SK-N-SH (cell line): ENCODE data around the gene SPACA6. TPM values are rescaled to one million over a fixed set of nuclear protein-coding genes. Genes with fewer than 3 reads are reported as not detected.

Experiments
- CTCF ChIA-PET: fragments of 300-600, 350-600 bp; formaldehyde crosslinking; extraction: SDS; loops from one replicate; lab custom pipeline; 2021; lab: Yijun Ruan, JAX
- POLR2A ChIA-PET: fragments of 350-600 bp; sonication (Branson Sonifier 250); formaldehyde crosslinking; extraction: SDS; loops from one replicate; lab custom pipeline; 2020; ENCODE audit warnings: antibody characterized with exemption, inconsistent platforms; lab: Yijun Ruan, JAX
- DNase-seq: peaks from one replicate; pipeline ENCODE4 v3.0.0; 2012
- H2AFZ ChIP-seq: fragments of 200-600 bp; sonication (generic); 2 replicates; pipeline ENCODE4 v1.8.1; 2016; ENCODE audit warnings: antibody characterized with exemption, mild to moderate bottlenecking, low read depth
- H3F3A ChIP-seq: fragments of 200-600 bp; sonication (generic); replicated peaks from 2 replicates; pipeline ENCODE3; 2016; ENCODE audit warnings: antibody characterized with exemption, mild to moderate bottlenecking; ENCODE audit not compliant: insufficient read depth
- H3K27ac ChIP-seq, 2 experiments: fragments of 200-500 bp in 1 of 2; fragments of 200-600 bp in 1 of 2; sonication (Bioruptor generic) in 1 of 2; sonication (generic), shearing (Covaris generic) in 1 of 2; 2 replicates each; pipeline versions ENCODE4 v1.5.1 to v1.6.1; 2014 to 2016; ENCODE audit warnings: low read depth in 2 of 2, inconsistent platforms in 1 of 2, low read length in 1 of 2, mild to moderate bottlenecking in 1 of 2, mixed read lengths in 1 of 2
- H3K27me3 ChIP-seq: fragments of 200-600 bp; sonication (generic), shearing (Covaris generic); 2 replicates; pipeline ENCODE4 v1.6.1; 2016; ENCODE audit warnings: mixed run types; ENCODE audit not compliant: insufficient read depth
- H3K36me3 ChIP-seq, 2 experiments: fragments of 200-500 bp in 1 of 2; fragments of 200-600 bp in 1 of 2; sonication (Bioruptor generic) in 1 of 2; sonication (generic) in 1 of 2; replicated peaks in 1 of 2; 2 replicates each; pipeline versions ENCODE3 to v1.5.1; 2014 to 2016; ENCODE audit warnings: low read length in 1 of 2, mild to moderate bottlenecking in 1 of 2; ENCODE audit not compliant: insufficient read depth in 2 of 2, control insufficient read depth in 1 of 2
- H3K4me1 ChIP-seq, 2 experiments: fragments of 200-500 bp in 1 of 2; fragments of 200-600 bp in 1 of 2; sonication (Bioruptor generic) in 1 of 2; sonication (generic), shearing (Covaris generic) in 1 of 2; 2 replicates each; pipeline versions ENCODE4 v1.5.1 to v1.6.1; 2014 to 2016; ENCODE audit warnings: low read depth in 1 of 2, low read length in 1 of 2, mixed run types in 1 of 2; ENCODE audit not compliant: insufficient read depth in 2 of 2, control insufficient read depth in 1 of 2
- H3K4me2 ChIP-seq: fragments of 200-600 bp; sonication (generic), shearing (Covaris generic); 2 replicates; pipeline ENCODE4 v1.6.1; 2017; ENCODE audit warnings: mixed run types
- H3K4me3 ChIP-seq, 2 experiments: fragments of 200-500 bp in 1 of 2; fragments of 200-600 bp in 1 of 2; sonication (Bioruptor generic) in 1 of 2; sonication (generic), shearing (Covaris generic) in 1 of 2; 2 replicates each; pipeline versions ENCODE4 v1.5.1 to v1.8.1; 2014 to 2016; ENCODE audit warnings: low read depth in 2 of 2, inconsistent platforms in 1 of 2, low read length in 1 of 2, mild to moderate bottlenecking in 1 of 2, mixed read lengths in 1 of 2, moderate library complexity in 1 of 2
- H3K79me2 ChIP-seq: fragments of 200-600 bp; sonication (generic); 2 replicates; pipeline ENCODE4 v1.8.1; 2017; ENCODE audit warnings: mild to moderate bottlenecking; ENCODE audit not compliant: insufficient read depth
- H3K9ac ChIP-seq: fragments of 200-600 bp; sonication (generic); 2 replicates; pipeline ENCODE4 v1.6.1; 2017; ENCODE audit warnings: mixed run types
- H3K9me2 ChIP-seq: fragments of 200-600 bp; sonication (generic); 2 replicates; pipeline ENCODE4 v1.6.1; 2017; ENCODE audit warnings: mixed run types
- H3K9me3 ChIP-seq: fragments of 200-600 bp; sonication (generic); 2 replicates; pipeline ENCODE4 v1.6.1; 2017; ENCODE audit warnings: mixed run types, mild to moderate bottlenecking, moderate library complexity
- H4K20me1 ChIP-seq: fragments of 200-600 bp; sonication (generic); 2 replicates; pipeline ENCODE4 v1.6.1; 2017; ENCODE audit warnings: mild to moderate bottlenecking, mixed run types; ENCODE audit not compliant: insufficient read depth
- CHD2 ChIP-seq: fragments of 150-350 bp; IDR thresholded peaks from 2 replicates; pipeline ENCODE4 v1.6.1; 2018; ENCODE audit warnings: low read length; ENCODE audit not compliant: partially characterized antibody
- ELF1 ChIP-seq: IDR thresholded peaks from 2 replicates; pipeline ENCODE4 v1.4.0; 2012
- FOSL2 ChIP-seq: IDR thresholded peaks from 2 replicates; pipeline ENCODE4 v1.4.0; 2012; ENCODE audit warnings: low read depth, mild to moderate bottlenecking, moderate library complexity, borderline replicate concordance
- FOXJ3 ChIP-seq: sonication (generic); formaldehyde crosslinking; IDR thresholded peaks from 2 replicates; pipeline ENCODE4 v1.5.1; 2020; ENCODE audit warnings: mild to moderate bottlenecking, missing genetic modification reagents
- GATA2 ChIP-seq: sonication (generic); formaldehyde crosslinking; IDR thresholded peaks from 2 replicates; pipeline ENCODE4 v1.5.0; 2020; ENCODE audit warnings: mild to moderate bottlenecking, missing genetic modification reagents
- JUND ChIP-seq: IDR thresholded peaks from 2 replicates; pipeline ENCODE4 v1.4.0; 2012
- MEF2A ChIP-seq: IDR thresholded peaks from 2 replicates; pipeline ENCODE4 v1.4.0; 2012; ENCODE audit warnings: low read depth, borderline replicate concordance
- NFIC ChIP-seq: IDR thresholded peaks from 2 replicates; pipeline ENCODE4 v1.4.0; 2012; ENCODE audit warnings: borderline replicate concordance
- RAD21 ChIP-seq: IDR thresholded peaks from 2 replicates; pipeline ENCODE4 v1.6.1; 2012; ENCODE audit warnings: mild to moderate bottlenecking, low read length
- SIN3A ChIP-seq: IDR thresholded peaks from 2 replicates; pipeline ENCODE4 v1.6.1; 2012; ENCODE audit warnings: low read depth, mild to moderate bottlenecking, low read length, moderate library complexity, borderline replicate concordance
- TAF1 ChIP-seq: IDR thresholded peaks from 2 replicates; pipeline ENCODE4 v1.6.1; 2012; ENCODE audit warnings: low read depth, mild to moderate bottlenecking, low read length, moderate library complexity, borderline replicate concordance
- TCF12 ChIP-seq: IDR thresholded peaks from 2 replicates; pipeline ENCODE4 v1.4.0; 2012
- YY1 ChIP-seq: IDR thresholded peaks from 2 replicates; pipeline ENCODE4 v1.4.0; 2012; ENCODE audit warnings: low read depth, mild to moderate bottlenecking
- WGBS: methylation state at CpG from one replicate; pipeline ENCODE4 v1.1.6; 2017; ENCODE audit warnings: low lambda C conversion rate; 5-methylcytosine and 5-hydroxymethylcytosine counted together
- polyA plus RNA-seq, 3 experiments: library from polyadenylated mRNA; depleted of rRNA; stranded (reverse); fragments of >200 nt; gene quantifications; 2 replicates each; pipeline ENCODE4 v1.2.3, GENCODE V29; 2012
- TF ChIP-seq, protein P1 (sequence below): fragments of 150-350 bp; IDR thresholded peaks from 2 replicates; pipeline ENCODE4 v1.6.1; 2016; ENCODE audit warnings: mild to moderate bottlenecking, low read depth, low read length
- TF ChIP-seq, protein P2 (sequence below): IDR thresholded peaks from 2 replicates; pipeline ENCODE4 v1.4.0; 2012; ENCODE audit warnings: low read depth
- TF ChIP-seq, protein P3 (sequence below): fragments of 150-350 bp; IDR thresholded peaks from 2 replicates; pipeline ENCODE4 v1.6.1; 2017; ENCODE audit warnings: antibody characterized with exemption, low read length, low read depth, borderline replicate concordance
- TF ChIP-seq, protein P4 (sequence below): IDR thresholded peaks from 2 replicates; pipeline ENCODE4 v1.6.1; 2012; ENCODE audit warnings: mild to moderate bottlenecking, low read depth, low read length, moderate library complexity

SPACA6 gene
- polyA plus RNA-seq, 1 of the 3 experiments (the other 2 are of a cell fraction): 15.8 TPM

DNA sequence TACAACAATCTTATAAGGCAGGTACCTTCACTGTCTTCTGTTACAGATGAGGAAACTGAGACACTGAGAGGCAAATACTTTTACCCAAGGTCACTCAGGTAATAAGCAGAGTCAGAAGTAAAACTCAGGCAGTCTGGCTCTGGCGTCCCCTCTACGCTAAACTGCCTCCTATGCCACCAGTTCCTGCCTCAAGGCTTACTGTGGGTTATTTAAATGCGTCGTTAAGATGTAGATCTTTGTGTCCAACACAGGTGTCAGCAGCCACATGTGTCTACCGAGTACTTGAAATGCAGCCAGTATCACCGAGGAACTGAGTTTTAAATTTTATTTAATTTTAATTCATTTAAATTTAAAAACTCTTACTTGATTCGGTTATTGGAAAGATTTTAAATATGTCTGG, 28.8 kb downstream of the SPACA6 start:
- no peaks in the 10 kb centered on the region for H4K20me1 ChIP-seq
- H3K36me3 ChIP-seq: no peaks in the 10 kb centered on the region
- H3K4me1 ChIP-seq: no peaks in the 10 kb centered on the region
- no peak overlapping the region for H3K9ac ChIP-seq
- DNase-seq: no peak
- no peaks in the 10 kb centered on the region for H3K9me3 ChIP-seq
- H3F3A ChIP-seq: peaks cover 9% of the 10 kb centered on the region
- H3K79me2 ChIP-seq: no peaks in the 10 kb centered on the region
- no peak overlapping the region for H3K27ac ChIP-seq
- H3K9me2 ChIP-seq: no peaks in the 10 kb centered on the region
- ChIA-PET POLR2A (no interaction called here), CTCF (no interaction called here)
- no peak overlapping the region for H3K4me3 ChIP-seq
- H3K27me3 ChIP-seq: peaks cover 81% of the 10 kb centered on the region
- TF ChIP-seq ELF1: no peak
- TF ChIP-seq TCF12: no peak
- TF ChIP-seq GATA2 (CRISPR knock-in tag): no peak
- no peak for TF ChIP-seq SIN3A
- TF ChIP-seq, protein P1, sequence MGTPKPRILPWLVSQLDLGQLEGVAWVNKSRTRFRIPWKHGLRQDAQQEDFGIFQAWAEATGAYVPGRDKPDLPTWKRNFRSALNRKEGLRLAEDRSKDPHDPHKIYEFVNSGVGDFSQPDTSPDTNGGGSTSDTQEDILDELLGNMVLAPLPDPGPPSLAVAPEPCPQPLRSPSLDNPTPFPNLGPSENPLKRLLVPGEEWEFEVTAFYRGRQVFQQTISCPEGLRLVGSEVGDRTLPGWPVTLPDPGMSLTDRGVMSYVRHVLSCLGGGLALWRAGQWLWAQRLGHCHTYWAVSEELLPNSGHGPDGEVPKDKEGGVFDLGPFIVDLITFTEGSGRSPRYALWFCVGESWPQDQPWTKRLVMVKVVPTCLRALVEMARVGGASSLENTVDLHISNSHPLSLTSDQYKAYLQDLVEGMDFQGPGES: no peak
- no peak for TF ChIP-seq JUND
- no peak for TF ChIP-seq RAD21
- TF ChIP-seq, protein P2, sequence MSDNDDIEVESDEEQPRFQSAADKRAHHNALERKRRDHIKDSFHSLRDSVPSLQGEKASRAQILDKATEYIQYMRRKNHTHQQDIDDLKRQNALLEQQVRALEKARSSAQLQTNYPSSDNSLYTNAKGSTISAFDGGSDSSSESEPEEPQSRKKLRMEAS: no peak
- no peak overlapping the region for H3K4me2 ChIP-seq
- no peak overlapping the region for H2AFZ ChIP-seq
- WGBS: 8% methylated on average over 7 of the region's 7 CpGs

DNA sequence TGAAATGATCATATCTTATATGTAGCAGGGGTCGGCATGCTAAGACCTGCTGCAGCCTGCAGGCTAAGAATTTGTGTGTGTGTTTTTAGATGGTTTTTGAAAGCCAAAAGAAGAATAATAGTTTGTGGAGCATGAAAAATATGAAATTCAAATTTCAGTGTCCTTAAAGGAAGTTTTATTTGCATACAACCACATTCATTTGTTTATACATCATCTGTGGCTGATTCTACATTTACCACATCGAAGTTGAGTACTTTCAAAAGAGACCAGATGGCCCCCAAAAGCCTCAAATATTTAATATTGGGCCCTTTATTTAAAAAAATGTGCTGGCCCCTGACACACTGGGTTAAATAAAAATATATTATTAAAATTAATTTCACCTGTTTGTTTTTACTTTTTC, 29.4 kb downstream of the SPACA6 start:
- Histone ChIP-seq H3K9ac (no peak overlapping the region), H3K4me3 (no peak overlapping the region), H3K27me3 (peaks cover 75% of the 10 kb centered on the region), H3K79me2 (no peaks in the 10 kb centered on the region), H3K9me3 (no peaks in the 10 kb centered on the region), H3K4me1 (no peaks in the 10 kb centered on the region), H3F3A (peaks cover 9% of the 10 kb centered on the region), H3K36me3 (no peaks in the 10 kb centered on the region), H3K27ac (no peak overlapping the region)
- 3% methylated on average over 2 of the region's 2 CpGs for WGBS
- CTCF ChIA-PET: no interaction called here
- TF ChIP-seq NFIC: no peak
- TF ChIP-seq, all 33 proteins: peak for 0
- Histone ChIP-seq H2AFZ (no peak overlapping the region), H3K4me2 (no peak overlapping the region), H4K20me1 (no peaks in the 10 kb centered on the region), H3K9me2 (no peaks in the 10 kb centered on the region)
- POLR2A ChIA-PET: no interaction called here
- DNase-seq: no peak

DNA sequence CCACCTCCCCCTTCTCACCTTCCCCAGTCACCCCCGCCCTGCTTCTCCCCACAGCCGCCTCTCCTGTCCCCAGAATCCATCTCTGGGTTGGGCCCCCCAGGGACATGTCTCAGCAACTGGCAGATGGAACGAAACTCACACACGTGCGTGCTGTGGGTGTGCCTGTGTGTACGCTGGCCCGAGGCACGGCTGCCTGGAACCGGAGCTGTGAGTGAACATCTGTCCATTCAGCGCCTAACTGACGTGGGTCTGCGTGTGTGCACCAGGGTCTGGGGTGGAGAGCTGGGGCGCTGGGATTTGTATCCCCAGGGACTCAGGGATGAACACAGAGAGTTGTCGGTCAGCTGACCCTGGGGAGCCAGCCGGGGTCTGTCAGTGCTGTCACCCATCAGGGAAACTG, 31.4 kb downstream of the SPACA6 start:
- Histone ChIP-seq H3K79me2 (no peaks in the 10 kb centered on the region), H3K36me3 (no peaks in the 10 kb centered on the region), H2AFZ (no peak overlapping the region), H3K27me3 (peaks cover 70% of the 10 kb centered on the region), H3K9me2 (no peaks in the 10 kb centered on the region), H3K4me2 (no peak overlapping the region), H3K4me1 (no peaks in the 10 kb centered on the region)
- no peak for DNase-seq
- CTCF ChIA-PET: no interaction called here
- TF ChIP-seq ELF1: no peak
- TF ChIP-seq YY1: no peak
- TF ChIP-seq SIN3A: no peak
- TF ChIP-seq FOXJ3 (CRISPR knock-in tag): no peak
- TF ChIP-seq, protein P3, sequence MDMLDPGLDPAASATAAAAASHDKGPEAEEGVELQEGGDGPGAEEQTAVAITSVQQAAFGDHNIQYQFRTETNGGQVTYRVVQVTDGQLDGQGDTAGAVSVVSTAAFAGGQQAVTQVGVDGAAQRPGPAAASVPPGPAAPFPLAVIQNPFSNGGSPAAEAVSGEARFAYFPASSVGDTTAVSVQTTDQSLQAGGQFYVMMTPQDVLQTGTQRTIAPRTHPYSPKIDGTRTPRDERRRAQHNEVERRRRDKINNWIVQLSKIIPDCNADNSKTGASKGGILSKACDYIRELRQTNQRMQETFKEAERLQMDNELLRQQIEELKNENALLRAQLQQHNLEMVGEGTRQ: no peak
- TF ChIP-seq, protein P4, sequence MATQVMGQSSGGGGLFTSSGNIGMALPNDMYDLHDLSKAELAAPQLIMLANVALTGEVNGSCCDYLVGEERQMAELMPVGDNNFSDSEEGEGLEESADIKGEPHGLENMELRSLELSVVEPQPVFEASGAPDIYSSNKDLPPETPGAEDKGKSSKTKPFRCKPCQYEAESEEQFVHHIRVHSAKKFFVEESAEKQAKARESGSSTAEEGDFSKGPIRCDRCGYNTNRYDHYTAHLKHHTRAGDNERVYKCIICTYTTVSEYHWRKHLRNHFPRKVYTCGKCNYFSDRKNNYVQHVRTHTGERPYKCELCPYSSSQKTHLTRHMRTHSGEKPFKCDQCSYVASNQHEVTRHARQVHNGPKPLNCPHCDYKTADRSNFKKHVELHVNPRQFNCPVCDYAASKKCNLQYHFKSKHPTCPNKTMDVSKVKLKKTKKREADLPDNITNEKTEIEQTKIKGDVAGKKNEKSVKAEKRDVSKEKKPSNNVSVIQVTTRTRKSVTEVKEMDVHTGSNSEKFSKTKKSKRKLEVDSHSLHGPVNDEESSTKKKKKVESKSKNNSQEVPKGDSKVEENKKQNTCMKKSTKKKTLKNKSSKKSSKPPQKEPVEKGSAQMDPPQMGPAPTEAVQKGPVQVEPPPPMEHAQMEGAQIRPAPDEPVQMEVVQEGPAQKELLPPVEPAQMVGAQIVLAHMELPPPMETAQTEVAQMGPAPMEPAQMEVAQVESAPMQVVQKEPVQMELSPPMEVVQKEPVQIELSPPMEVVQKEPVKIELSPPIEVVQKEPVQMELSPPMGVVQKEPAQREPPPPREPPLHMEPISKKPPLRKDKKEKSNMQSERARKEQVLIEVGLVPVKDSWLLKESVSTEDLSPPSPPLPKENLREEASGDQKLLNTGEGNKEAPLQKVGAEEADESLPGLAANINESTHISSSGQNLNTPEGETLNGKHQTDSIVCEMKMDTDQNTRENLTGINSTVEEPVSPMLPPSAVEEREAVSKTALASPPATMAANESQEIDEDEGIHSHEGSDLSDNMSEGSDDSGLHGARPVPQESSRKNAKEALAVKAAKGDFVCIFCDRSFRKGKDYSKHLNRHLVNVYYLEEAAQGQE: no peak
- TF ChIP-seq MEF2A: no peak
- no peak for TF ChIP-seq RAD21
- TF ChIP-seq FOSL2: no peak
- TF ChIP-seq CHD2: no peak
- no peak for TF ChIP-seq TAF1
- TF ChIP-seq, all 33 proteins: peak for 0
- no peak overlapping the region for H3K27ac ChIP-seq
- WGBS: 5% methylated on average over 15 of the region's 15 CpGs
- H4K20me1 ChIP-seq: no peaks in the 10 kb centered on the region
- H3K9ac ChIP-seq: no peak overlapping the region
- peaks cover 9% of the 10 kb centered on the region for H3F3A ChIP-seq
- POLR2A ChIA-PET: no interaction called here
- H3K9me3 ChIP-seq: no peaks in the 10 kb centered on the region
- no peak overlapping the region for H3K4me3 ChIP-seq
